Measurements from ENCODE around the gene RFPL4AL1.
A peak's percentile ranks its signal among the peaks of the same experiment; 100 is the strongest.
"Not testable (repeated sequence)": the region's sequence is repeated elsewhere in the genome, so short reads cannot be mapped to it uniquely, and the experiment has no call there.

The RFPL4AL1 gene

GRCh38 chr19:55768818-55769217 lies at the start of gene RFPL4AL1:
TSS of gene RFPL4AL1 (plus strand) at chr19:55769118. CDS start at chr19:55771805, 2,687 bp downstream.
- DNase-seq, result not testable (repeated sequence)

GRCh38 chr19:55720214-55720746 lies 48.6 kb upstream of the RFPL4AL1 start:
- no peak for DNase-seq

- DNase-seq, result no peak
Measured at GRCh38 chr19:55720801-55721200, 48.1 kb upstream of the RFPL4AL1 start.

GRCh38 chr19:55723491-55723890 lies 45.4 kb upstream of the RFPL4AL1 start:
- no peak for DNase-seq

GRCh38 chr19:55730378-55730777 lies 38.5 kb upstream of the RFPL4AL1 start:
- not testable (repeated sequence) for DNase-seq

- no peak for DNase-seq
Measured at GRCh38 chr19:55738302-55738701, 30.6 kb upstream of the RFPL4AL1 start, which contains the start of gene NLRP9. TSS of gene NLRP9 (minus strand) at chr19:55738402. CDS start at chr19:55738374, 28 bp downstream.

- DNase-seq, result no peak
Measured at GRCh38 chr19:55750715-55751114, 18.2 kb upstream of the RFPL4AL1 start.

GRCh38 chr19:55753401-55753800 lies 15.5 kb upstream of the RFPL4AL1 start:
- no peak for DNase-seq

GRCh38 chr19:55756808-55757207 lies 12.1 kb upstream of the RFPL4AL1 start:
- not testable (repeated sequence) for DNase-seq

GRCh38 chr19:55758797-55759196 lies 10.1 kb upstream of the RFPL4AL1 start, which contains the start of gene RFPL4A:
TSS of gene RFPL4A (plus strand) at chr19:55759097. CDS start at chr19:55761801, 2,704 bp downstream.
- DNase-seq, result not testable (repeated sequence)

GRCh38 chr19:55766466-55766865 lies 2.5 kb upstream of the RFPL4AL1 start:
- DNase-seq, result no peak

GRCh38 chr19:55769632-55770031 lies 714 bp downstream of the RFPL4AL1 start:
- not testable (repeated sequence) for DNase-seq

- DNase-seq, result peak; percentile 19
Measured at GRCh38 chr19:55777528-55777927, 8.6 kb downstream of the RFPL4AL1 start.

- DNase-seq, result no peak
Measured at GRCh38 chr19:55778331-55778730, 9.4 kb downstream of the RFPL4AL1 start.

GRCh38 chr19:55781112-55781511 lies 12.2 kb downstream of the RFPL4AL1 start:
- no peak for DNase-seq

- no peak for DNase-seq
Measured at GRCh38 chr19:55795021-55795420, 26.1 kb downstream of the RFPL4AL1 start.

GRCh38 chr19:55801416-55801815 lies 32.5 kb downstream of the RFPL4AL1 start:
- no peak for DNase-seq

GRCh38 chr19:55802281-55802680 lies 33.4 kb downstream of the RFPL4AL1 start:
- DNase-seq, result no peak

- peak; percentile 69 for DNase-seq
Measured at GRCh38 chr19:55809381-55810058, 40.6 kb downstream of the RFPL4AL1 start.

- no peak for DNase-seq
Measured at GRCh38 chr19:55811340-55811739, 42.4 kb downstream of the RFPL4AL1 start.

GRCh38 chr19:55812449-55812848 lies 43.5 kb downstream of the RFPL4AL1 start:
- DNase-seq, result no peak

GRCh38 chr19:55813906-55814305 lies 45.0 kb downstream of the RFPL4AL1 start:
- DNase-seq, result no peak

- no peak for DNase-seq
Measured at GRCh38 chr19:55820037-55820436, 51.1 kb downstream of the RFPL4AL1 start.

All from activated CD4-positive, alpha-beta T cell treated with anti-CD3 and anti-CD28 coated beads for 48 hours (primary cell).